IMR-90 (cell line): ENCODE measurements around the gene CRYBA4. TPM values are rescaled to one million over a fixed set of nuclear protein-coding genes. Genes with fewer than 3 reads are reported as not detected.
A peak's percentile ranks its signal among the peaks of the same experiment; 100 is the strongest.

ENCODE experiments used
- ATAC-seq: fragments of 200-7000 bp; cut with Tn5 transposase; 2 replicates; pipeline ENCODE4 v1.9.1; 2020; ENCODE audit warnings: low read depth, mild to moderate bottlenecking, moderate library complexity
- BruUV-seq: library from RNA; stranded (reverse); fragments of 400-500 nt; replicated peaks from 2 replicates; lab custom pipeline; 2021; lab: Mats Ljungman, UMichigan
- CTCF ChIA-PET: fragments of 300-600 bp; formaldehyde crosslinking; extraction: SDS; loops from one replicate; lab custom pipeline; 2021; ENCODE audit warnings: antibody characterized with exemption; lab: Yijun Ruan, JAX
- POLR2A ChIA-PET: fragments of 300-600 bp; sonication (Branson Sonifier 250); formaldehyde crosslinking; loops from one replicate; lab custom pipeline; 2022; ENCODE audit warnings: antibody characterized with exemption; ENCODE audit not compliant: unreplicated experiment; lab: Charles Lee
- DNase-seq: peaks from one replicate; pipeline ENCODE4 v3.0.0; 2013
- H2AFZ ChIP-seq: replicated peaks from 2 replicates; pipeline ENCODE3; 2013; ENCODE audit warnings: low read length, mild to moderate bottlenecking; ENCODE audit not compliant: poor library complexity
- H2AK5ac ChIP-seq: 2 replicates; pipeline ENCODE4 v1.6.1; 2013; ENCODE audit warnings: low read depth, low read length, inconsistent platforms
- H2AK9ac ChIP-seq: replicated peaks from 2 replicates; pipeline ENCODE3; 2013; ENCODE audit warnings: mild to moderate bottlenecking, low read depth, low read length, moderate library complexity; ENCODE audit not compliant: poor library complexity
- H2BK120ac ChIP-seq: 2 replicates; pipeline ENCODE4 v1.6.1; 2013; ENCODE audit warnings: low read depth, low read length, inconsistent platforms
- H2BK15ac ChIP-seq: 3 replicates; pipeline ENCODE4 v1.6.1; 2013; ENCODE audit warnings: low read depth, low read length, inconsistent platforms
- H2BK20ac ChIP-seq: 2 replicates; pipeline ENCODE4 v1.6.1; 2013; ENCODE audit warnings: low read depth, mild to moderate bottlenecking, inconsistent platforms, low read length, moderate library complexity
- H2BK5ac ChIP-seq: 2 replicates; pipeline ENCODE4 v1.6.1; 2013; ENCODE audit warnings: mild to moderate bottlenecking, low read depth, low read length, inconsistent platforms; ENCODE audit not compliant: poor library complexity, severe bottlenecking
- H3K14ac ChIP-seq: replicated peaks from 2 replicates; pipeline ENCODE4 v1.6.1; 2013; ENCODE audit warnings: low read depth, low read length, inconsistent platforms
- H3K18ac ChIP-seq: 2 replicates; pipeline ENCODE4 v1.6.1; 2013; ENCODE audit warnings: low read depth, low read length, control low read depth
- H3K23ac ChIP-seq: 2 replicates; pipeline ENCODE4 v1.6.1; 2013; ENCODE audit warnings: low read depth, low read length, inconsistent platforms
- H3K27ac ChIP-seq: 2 replicates; pipeline ENCODE4 v1.5.1; 2013; ENCODE audit warnings: mild to moderate bottlenecking, control low read depth, low read length; ENCODE audit not compliant: insufficient read depth
- H3K27me3 ChIP-seq: 2 replicates; pipeline ENCODE4 v1.6.1; 2013; ENCODE audit warnings: low read length; ENCODE audit not compliant: control insufficient read depth, insufficient read depth
- H3K36me3 ChIP-seq: 2 replicates; pipeline ENCODE4 v1.6.1; 2013; ENCODE audit warnings: low read length, mixed read lengths; ENCODE audit not compliant: control insufficient read depth, insufficient read depth
- H3K4ac ChIP-seq: 2 replicates; pipeline ENCODE4 v1.6.1; 2013; ENCODE audit warnings: low read depth, low read length, inconsistent platforms
- H3K4me1 ChIP-seq: 2 replicates; pipeline ENCODE4 v1.6.1; 2013; ENCODE audit warnings: low read length, mixed read lengths; ENCODE audit not compliant: control insufficient read depth, insufficient read depth
- H3K4me2 ChIP-seq: 2 replicates; pipeline ENCODE4 v1.6.1; 2013; ENCODE audit warnings: low read depth, mild to moderate bottlenecking, control low read depth, low read length, moderate library complexity
- H3K4me3 ChIP-seq: 2 replicates; pipeline ENCODE4 v1.5.1; 2013; ENCODE audit warnings: low read depth, mild to moderate bottlenecking, control low read depth, low read length, moderate library complexity; ENCODE audit not compliant: insufficient read depth
- H3K56ac ChIP-seq: 2 replicates; pipeline ENCODE4 v1.6.1; 2013; ENCODE audit warnings: low read length, inconsistent platforms; ENCODE audit not compliant: insufficient read depth; ENCODE audit errors: extremely low read depth
- H3K79me1 ChIP-seq, 2 experiments: 2 replicates each; pipeline ENCODE4 v1.6.1; 2013; ENCODE audit warnings: low read length in 2 of 2, inconsistent platforms in 1 of 2, low read depth in 1 of 2
- H3K9ac ChIP-seq: 2 replicates; pipeline ENCODE4 v1.6.1; 2013; ENCODE audit warnings: low read depth, low read length, control low read depth
- H3K9me1 ChIP-seq: 2 replicates; pipeline ENCODE4 v1.6.1; 2013; ENCODE audit warnings: low read length, inconsistent platforms; ENCODE audit not compliant: insufficient read depth
- H3K9me3 ChIP-seq: 2 replicates; pipeline ENCODE4 v1.6.1; 2013; ENCODE audit warnings: low read length; ENCODE audit not compliant: control insufficient read depth, insufficient read depth
- H4K20me1 ChIP-seq: 2 replicates; pipeline ENCODE4 v1.6.1; 2013; ENCODE audit warnings: low read length, inconsistent platforms; ENCODE audit not compliant: insufficient read depth
- H4K5ac ChIP-seq: 2 replicates; pipeline ENCODE4 v1.6.1; 2013; ENCODE audit warnings: mild to moderate bottlenecking, low read depth, low read length, control low read depth
- H4K8ac ChIP-seq, 2 experiments: 2 replicates each; pipeline ENCODE4 v1.6.1; 2013; ENCODE audit warnings: low read depth in 2 of 2, low read length in 2 of 2, control low read depth in 1 of 2, inconsistent platforms in 1 of 2
- H4K91ac ChIP-seq: 2 replicates; pipeline ENCODE4 v1.6.1; 2013; ENCODE audit warnings: low read depth, low read length, inconsistent platforms; ENCODE audit not compliant: insufficient read depth
- BHLHE40 ChIP-seq: fragments of 150-350 bp; IDR thresholded peaks from 2 replicates; pipeline ENCODE4 v1.6.1; 2016; ENCODE audit warnings: mild to moderate bottlenecking, low read depth, low read length
- CEBPB ChIP-seq: IDR thresholded peaks from 2 replicates; pipeline ENCODE4 v1.6.1; 2012; ENCODE audit warnings: low read depth, low read length, improper control_type of control experiment
- CTCF ChIP-seq: conservative IDR thresholded peaks from 2 replicates; pipeline ENCODE4 v1.5.1; 2012; ENCODE audit warnings: mild to moderate bottlenecking, low read depth, low read length, improper control_type of control experiment
- MAZ ChIP-seq: IDR thresholded peaks from 2 replicates; pipeline ENCODE4 v1.6.1; 2012; ENCODE audit warnings: low read depth, mild to moderate bottlenecking, low read length, improper control_type of control experiment, moderate library complexity, borderline replicate concordance
- MXI1 ChIP-seq: IDR thresholded peaks from 2 replicates; pipeline ENCODE4 v1.6.1; 2012; ENCODE audit warnings: low read depth, mild to moderate bottlenecking, low read length, moderate library complexity, borderline replicate concordance
- POLR2A ChIP-seq: IDR thresholded peaks from 2 replicates; pipeline ENCODE4 v1.6.1; 2012; ENCODE audit warnings: mild to moderate bottlenecking, low read depth, low read length
- RAD21 ChIP-seq: IDR thresholded peaks from 2 replicates; pipeline ENCODE4 v1.6.1; 2012; ENCODE audit warnings: low read length, improper control_type of control experiment
- RCOR1 ChIP-seq: IDR thresholded peaks from 2 replicates; pipeline ENCODE4 v1.6.1; 2012; ENCODE audit warnings: mild to moderate bottlenecking, low read length, improper control_type of control experiment; ENCODE audit not compliant: insufficient replicate concordance
- SMC3 ChIP-seq: fragments of 150-350 bp; IDR thresholded peaks from 2 replicates; pipeline ENCODE4 v1.6.1; 2016; ENCODE audit warnings: low read depth, mild to moderate bottlenecking, antibody characterized with exemption, low read length, moderate library complexity
- USF2 ChIP-seq: fragments of 150-350 bp; IDR thresholded peaks from 2 replicates; pipeline ENCODE4 v1.6.1; 2017; ENCODE audit warnings: mild to moderate bottlenecking, antibody characterized with exemption, low read length, low read depth
- WGBS, 2 experiments: methylation state at CpG; one replicate each; pipeline versions ENCODE4 v1.1.5 to v1.1.7; 2013; ENCODE audit warnings: missing lambda C conversion rate in 2 of 2; ENCODE audit not compliant: insufficient read length in 1 of 2; ENCODE audit errors: extremely low coverage in 2 of 2; 5-methylcytosine and 5-hydroxymethylcytosine counted together
- dilution Hi-C: fragments of 300-500 bp; cut with HindIII; formaldehyde crosslinking; loops from one replicate; pipeline ENCODE4 v1.14.3; 2018; ENCODE audit warnings: low sequenced_read_pairs; ENCODE audit not compliant: unreplicated experiment
- in situ Hi-C: fragments of 300-500 bp; cut with MboI; formaldehyde crosslinking; loops from 3 replicates; pipeline ENCODE4 v1.14.3; 2019; ENCODE audit warnings: low sequenced_read_pairs, inconsistent platforms, mixed read lengths
- intact Hi-C: fragments of 100-400 bp; cut with micrococcal nuclease; formaldehyde crosslinking; loops from 2 replicates; pipeline ENCODE4 v1.10.0; 2022
- polyA plus RNA-seq, 3 experiments: library from polyadenylated mRNA; depleted of rRNA; stranded (reverse); fragments of >200 nt; gene quantifications; 2 replicates each; pipeline ENCODE4 v1.2.3, GENCODE V29; 2012; ENCODE audit warnings: low replicate concordance in 1 of 3
- total RNA-seq: library from RNA; depleted of rRNA; stranded (reverse); fragments of >200 nt; gene quantifications from 2 replicates; pipeline ENCODE4 v1.2.3, GENCODE V29; 2012

The CRYBA4 gene
- total and polyA plus RNA-seq, 2 of the 4 experiments (the other 2 are of a cell fraction) = not detected

GRCh38 chr22:26672590-26673468, 51.1 kb downstream of the CRYBA4 start:
- in situ Hi-C loops = no loop called here
- Histone ChIP-seq H4K5ac (peak overlapping the region; percentile 97), H3K56ac (peak overlapping the region; percentile 95), H3K9ac (peak overlapping the region; percentile 90), H2AK5ac (peak overlapping the region; percentile 94), H2AK9ac (peak overlapping the region; percentile 100), H3K36me3 (no peaks in the 10 kb centered on the region), H3K14ac (peak overlapping the region; percentile 93), H3K4me1 (peaks cover 10% of the 10 kb centered on the region), H2BK20ac (peak overlapping the region; percentile 45), H3K79me1 (peaks cover 24 to 41% of the 10 kb centered on the region in 2 experiments), H4K8ac (peak overlapping the region; percentile 72 to 98), H3K27ac (peak overlapping the region; percentile 92), H3K4ac (peak overlapping the region; percentile 95), H4K91ac (peak overlapping the region; percentile 97), H2BK15ac (peak overlapping the region; percentile 87), H4K20me1 (0 out of 2 replicates have a peak, but pooled peaks cover 3% of the 10 kb centered on the region), H3K23ac (peak overlapping the region; percentile 81), H2AFZ (peak overlapping the region; percentile 93), H3K18ac (peak overlapping the region; percentile 79), H3K9me1 (peaks cover 23% of the 10 kb centered on the region), H3K27me3 (no peaks in the 10 kb centered on the region), H3K4me2 (peak overlapping the region; percentile 99), H2BK5ac (peak overlapping the region; percentile 85), H2BK120ac (peak overlapping the region; percentile 87), H3K4me3 (peak overlapping the region; percentile 73), H3K9me3 (no peaks in the 10 kb centered on the region)
- BruUV-seq = no TSS peak
- 0% methylated on average over 5 of the region's 36 CpGs; no CpG with 5 or more reads in 1 of the 2 experiments for WGBS, 2 experiments
- ATAC-seq = peak; percentile 89
- peak; percentile 94 for DNase-seq
- POLR2A ChIA-PET = interaction anchor here (0.6 to 0.8 kb wide), 2 partner anchors 8 to 9 kb away, joined by 3 read pairs; no protein-coding TSS in a partner anchor
- intact Hi-C loops = loop anchor here (10.0 kb wide), 3 partner anchors 222 to 442 kb away; no protein-coding TSS in a partner anchor
- dilution Hi-C loops = no loop called here
- CTCF ChIA-PET = interaction anchor here (0.6 kb wide), 1 partner anchor 188 kb away, joined by 3 read pairs; no protein-coding TSS in a partner anchor
- TF ChIP-seq SMC3 (no peak), BHLHE40 (peak; percentile 76), CTCF (peak; percentile 62), MAZ (peak; percentile 36; the same call in 1 of the 2 replicates), CEBPB (peak; percentile 28; the same call in 1 of the 2 replicates), POLR2A (peak; percentile 87), RCOR1 (peak; percentile 49), MXI1 (peak; percentile 94), RAD21 (no peak; the same call in 1 of the 2 replicates), USF2 (peak; percentile 90)
